ENCODE measurements around the gene SORCS2.

The SORCS2 gene

DNA sequence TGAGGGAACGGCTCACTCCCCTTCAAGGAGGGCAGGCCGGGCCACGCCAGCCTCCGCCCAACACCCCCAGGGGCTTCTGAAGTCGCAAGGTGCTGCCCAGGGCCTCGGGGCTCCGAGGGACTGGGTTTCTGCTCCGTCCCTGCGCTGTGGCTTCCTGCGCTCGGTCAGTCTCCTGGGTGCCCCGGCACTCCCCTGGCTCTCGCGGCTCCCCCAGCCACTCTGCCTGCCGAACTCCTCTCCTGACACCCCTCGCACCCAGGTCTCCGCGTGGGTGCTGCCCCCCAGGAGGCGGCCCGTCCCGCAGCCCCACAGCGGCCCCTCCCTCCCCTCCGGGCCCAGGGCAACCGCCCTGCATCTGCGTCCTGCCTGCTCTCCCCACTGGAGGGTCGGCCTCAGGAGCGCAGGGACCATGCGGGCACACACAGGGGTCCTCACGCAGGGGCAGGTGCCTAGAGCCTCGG is 595.4 kb downstream of the SORCS2 start:
- Histone ChIP-seq H3K4me3 (replicated peaks; ENCODE audit: low read depth, low read length) (no peak overlapping the region), H3K36me3 (ENCODE audit: control insufficient read depth, insufficient read depth, low read length) (no peaks in the 10 kb centered on the region), H3K27me3 (replicated peaks; ENCODE audit: control insufficient read depth, insufficient read depth, low read length) (no peaks in the 10 kb centered on the region)
- TF ChIP-seq, protein P1, sequence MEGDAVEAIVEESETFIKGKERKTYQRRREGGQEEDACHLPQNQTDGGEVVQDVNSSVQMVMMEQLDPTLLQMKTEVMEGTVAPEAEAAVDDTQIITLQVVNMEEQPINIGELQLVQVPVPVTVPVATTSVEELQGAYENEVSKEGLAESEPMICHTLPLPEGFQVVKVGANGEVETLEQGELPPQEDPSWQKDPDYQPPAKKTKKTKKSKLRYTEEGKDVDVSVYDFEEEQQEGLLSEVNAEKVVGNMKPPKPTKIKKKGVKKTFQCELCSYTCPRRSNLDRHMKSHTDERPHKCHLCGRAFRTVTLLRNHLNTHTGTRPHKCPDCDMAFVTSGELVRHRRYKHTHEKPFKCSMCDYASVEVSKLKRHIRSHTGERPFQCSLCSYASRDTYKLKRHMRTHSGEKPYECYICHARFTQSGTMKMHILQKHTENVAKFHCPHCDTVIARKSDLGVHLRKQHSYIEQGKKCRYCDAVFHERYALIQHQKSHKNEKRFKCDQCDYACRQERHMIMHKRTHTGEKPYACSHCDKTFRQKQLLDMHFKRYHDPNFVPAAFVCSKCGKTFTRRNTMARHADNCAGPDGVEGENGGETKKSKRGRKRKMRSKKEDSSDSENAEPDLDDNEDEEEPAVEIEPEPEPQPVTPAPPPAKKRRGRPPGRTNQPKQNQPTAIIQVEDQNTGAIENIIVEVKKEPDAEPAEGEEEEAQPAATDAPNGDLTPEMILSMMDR (IDR thresholded peaks at IDR 0.05; ENCODE audit: insufficient read depth, low read length, poor library complexity, severe bottlenecking), result no peak
- no peak for DNase-seq (ENCODE audit: extremely low read depth, insufficient read length)

DNA sequence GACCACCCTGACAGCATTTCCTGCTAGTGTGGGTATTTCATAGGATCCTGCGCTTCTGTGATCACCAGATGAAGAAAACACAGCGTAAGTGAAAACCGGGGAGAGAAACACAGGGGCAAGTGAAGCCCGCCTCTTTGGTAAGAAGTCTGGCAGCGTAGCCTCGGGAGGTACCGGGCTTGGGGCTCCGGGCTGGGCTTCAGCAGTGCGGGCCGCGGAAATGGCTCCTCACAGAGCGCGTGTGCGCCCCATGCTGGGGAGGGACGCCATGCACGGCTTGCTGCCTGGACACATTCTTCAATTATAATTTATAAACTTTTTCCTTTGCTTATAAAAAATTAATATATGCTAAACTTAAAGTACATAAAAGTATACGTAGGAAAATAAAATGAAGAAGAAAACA is 595.9 kb downstream of the SORCS2 start:
- TF ChIP-seq, protein P1 (IDR thresholded peaks at IDR 0.05; ENCODE audit: insufficient read depth, low read length, poor library complexity, severe bottlenecking), result no peak
- Histone ChIP-seq H3K27me3 (replicated peaks; ENCODE audit: control insufficient read depth, insufficient read depth, low read length) (no peaks in the 10 kb centered on the region), H3K4me3 (replicated peaks; ENCODE audit: low read depth, low read length) (no peak overlapping the region), H3K36me3 (ENCODE audit: control insufficient read depth, insufficient read depth, low read length) (no peaks in the 10 kb centered on the region)
- DNase-seq (ENCODE audit: extremely low read depth, insufficient read length), result no peak

DNA sequence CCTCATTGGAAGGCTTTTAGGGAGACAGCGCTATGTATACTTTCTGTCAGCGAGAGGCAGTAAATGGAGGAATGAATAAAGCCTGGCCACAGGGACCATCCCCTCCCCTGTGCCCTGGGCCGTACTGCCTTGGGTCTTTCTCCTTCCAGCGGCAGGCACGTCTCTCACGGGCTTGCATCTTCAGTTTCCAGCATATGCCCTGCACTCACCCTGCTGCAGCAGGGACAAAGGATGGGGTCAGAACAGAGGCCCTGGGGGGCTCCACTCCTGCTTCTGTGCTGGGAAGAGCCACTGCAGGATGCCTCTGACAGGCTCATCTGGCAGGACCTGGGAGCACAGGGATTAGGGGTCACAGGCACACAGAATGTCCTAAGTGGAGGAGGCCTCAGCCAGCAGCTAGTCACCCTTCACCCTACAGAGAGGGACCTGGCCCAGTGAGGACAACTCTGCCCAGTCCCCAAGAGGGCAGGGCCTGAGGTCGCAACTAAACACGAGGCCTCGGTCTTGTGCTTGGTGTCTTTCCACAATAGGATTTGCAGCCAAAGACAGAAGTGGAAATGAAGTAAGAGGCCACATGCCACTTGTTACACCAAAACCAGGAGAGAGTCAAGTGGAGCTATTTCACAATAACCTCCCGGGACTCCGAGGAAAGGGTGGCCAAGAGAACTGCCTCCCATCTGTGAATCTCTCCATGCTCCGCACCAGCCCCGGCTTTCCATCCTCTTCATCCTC is 596.5 kb downstream of the SORCS2 start:
- no peak for DNase-seq (ENCODE audit: extremely low read depth, insufficient read length)
- H3K4me3 ChIP-seq (replicated peaks; ENCODE audit: low read depth, low read length), result no peak overlapping the region
- H3K27me3 ChIP-seq (replicated peaks; ENCODE audit: control insufficient read depth, insufficient read depth, low read length), result no peaks in the 10 kb centered on the region
- TF ChIP-seq, protein P1 (IDR thresholded peaks at IDR 0.05; ENCODE audit: insufficient read depth, low read length, poor library complexity, severe bottlenecking), result no peak
- no peaks in the 10 kb centered on the region for H3K36me3 ChIP-seq (ENCODE audit: control insufficient read depth, insufficient read depth, low read length)

DNA sequence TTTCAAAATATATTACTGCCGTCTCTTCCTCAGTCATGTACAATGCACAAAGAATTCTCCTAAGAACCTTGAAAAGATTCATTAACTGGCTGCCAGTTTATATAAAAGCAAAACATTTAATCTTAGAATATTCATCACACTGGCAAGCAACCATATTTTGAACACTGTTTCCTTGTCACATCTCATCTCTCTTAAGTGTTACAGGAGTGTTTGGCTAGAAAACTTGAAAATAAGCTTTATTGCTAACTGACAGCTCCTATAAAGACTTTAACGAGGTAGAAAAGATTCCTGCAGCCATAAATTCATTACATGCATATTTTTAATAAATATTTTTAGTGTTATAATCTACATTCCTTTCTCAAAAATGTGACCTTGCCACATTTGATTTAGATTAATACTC is 597.7 kb downstream of the SORCS2 start:
- H3K4me3 ChIP-seq (replicated peaks; ENCODE audit: low read depth, low read length), result no peak overlapping the region
- H3K27me3 ChIP-seq (replicated peaks; ENCODE audit: control insufficient read depth, insufficient read depth, low read length), result no peaks in the 10 kb centered on the region
- TF ChIP-seq, protein P1 (IDR thresholded peaks at IDR 0.05; ENCODE audit: insufficient read depth, low read length, poor library complexity, severe bottlenecking), result no peak
- no peak for DNase-seq (ENCODE audit: extremely low read depth, insufficient read length)
- H3K36me3 ChIP-seq (ENCODE audit: control insufficient read depth, insufficient read depth, low read length), result no peaks in the 10 kb centered on the region

DNA sequence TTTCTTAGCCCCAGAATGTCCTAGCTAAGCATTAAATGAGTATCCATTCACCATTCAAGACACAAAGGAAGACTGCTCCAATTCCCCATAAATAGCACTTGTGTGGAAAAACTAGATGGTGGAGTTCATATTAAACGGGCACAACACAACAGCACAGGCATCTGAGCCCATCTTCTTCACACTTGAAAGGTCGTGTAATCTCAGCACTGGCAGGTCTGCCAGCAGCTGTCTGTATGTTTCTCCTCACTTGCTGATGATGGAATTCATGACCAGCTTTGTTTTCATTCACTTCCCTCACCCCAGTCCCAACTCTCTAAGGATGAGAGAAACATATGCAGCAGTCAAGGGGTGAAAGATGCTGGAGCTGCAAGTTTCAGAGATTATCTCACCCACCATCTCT is 598.7 kb downstream of the SORCS2 start:
- DNase-seq (ENCODE audit: extremely low read depth, insufficient read length), result no peak
- no peaks in the 10 kb centered on the region for H3K36me3 ChIP-seq (ENCODE audit: control insufficient read depth, insufficient read depth, low read length)
- no peaks in the 10 kb centered on the region for H3K27me3 ChIP-seq (replicated peaks; ENCODE audit: control insufficient read depth, insufficient read depth, low read length)
- H3K4me3 ChIP-seq (replicated peaks; ENCODE audit: low read depth, low read length), result no peak overlapping the region
- TF ChIP-seq, protein P1 (IDR thresholded peaks at IDR 0.05; ENCODE audit: insufficient read depth, low read length, poor library complexity, severe bottlenecking), result no peak

All from GM06990 (cell line).